Measurements from ENCODE around the gene GSPT2.

Gene GSPT2

GRCh38 chrX:51779306-51779705 lies 36.1 kb downstream of the GSPT2 start:
- no peak for TF ChIP-seq CTCF (IDR thresholded peaks at IDR 0.05; ENCODE audit: insufficient read depth, low read length, missing control alignments)
- no peak for DNase-seq (ENCODE audit: low read depth, low spot score)
- H3K4me3 ChIP-seq (ENCODE audit: low read depth, low read length): no peak overlapping the region
- POLR2A ChIA-PET: no interaction called here
- CTCF ChIA-PET: no interaction called here

GRCh38 chrX:51795136-51795535 lies 51.9 kb downstream of the GSPT2 start:
- POLR2A ChIA-PET: no interaction called here
- CTCF ChIA-PET: no interaction called here

More at GRCh38 chrX:51795136-51795535, 51.9 kb downstream of the GSPT2 start:
- H3K4me3 ChIP-seq (ENCODE audit: low read depth, low read length): no peak overlapping the region
- TF ChIP-seq CTCF (IDR thresholded peaks at IDR 0.05; ENCODE audit: insufficient read depth, low read length, missing control alignments): no peak
- no peak for DNase-seq (ENCODE audit: low read depth, low spot score)
